ENCODE data around the gene UTP18. TPM values are rescaled to one million over a fixed set of nuclear protein-coding genes. Genes with fewer than 3 reads are reported as not detected.

Gene UTP18
- total and polyA plus RNA-seq, 9 of the 15 experiments (the other 6 are each of a cell fraction or from before 2014, with no cell fraction given): 31.1 to 99.2 (median 66.7) TPM

DNA sequence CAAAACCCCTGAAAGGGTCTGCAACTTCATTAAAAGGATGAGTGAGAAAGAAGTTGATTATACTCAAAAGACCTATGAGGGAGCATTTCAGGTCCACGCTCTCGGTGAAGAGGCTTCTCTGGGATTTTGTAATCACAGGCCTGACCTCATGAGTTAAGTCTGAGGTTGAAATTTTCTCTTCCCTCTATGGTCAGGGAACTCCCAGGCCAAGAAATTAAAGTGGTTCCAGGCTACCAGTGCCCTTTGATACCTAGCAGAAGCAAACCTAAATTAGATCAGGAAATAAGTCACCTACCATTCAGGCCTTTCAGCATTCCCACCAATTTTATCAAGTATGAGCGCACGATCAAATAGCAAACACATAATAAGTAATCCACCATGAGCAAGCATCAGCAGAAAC lies 28.3 kb upstream of the UTP18 start (continued):
- TF ChIP-seq, protein P1, sequence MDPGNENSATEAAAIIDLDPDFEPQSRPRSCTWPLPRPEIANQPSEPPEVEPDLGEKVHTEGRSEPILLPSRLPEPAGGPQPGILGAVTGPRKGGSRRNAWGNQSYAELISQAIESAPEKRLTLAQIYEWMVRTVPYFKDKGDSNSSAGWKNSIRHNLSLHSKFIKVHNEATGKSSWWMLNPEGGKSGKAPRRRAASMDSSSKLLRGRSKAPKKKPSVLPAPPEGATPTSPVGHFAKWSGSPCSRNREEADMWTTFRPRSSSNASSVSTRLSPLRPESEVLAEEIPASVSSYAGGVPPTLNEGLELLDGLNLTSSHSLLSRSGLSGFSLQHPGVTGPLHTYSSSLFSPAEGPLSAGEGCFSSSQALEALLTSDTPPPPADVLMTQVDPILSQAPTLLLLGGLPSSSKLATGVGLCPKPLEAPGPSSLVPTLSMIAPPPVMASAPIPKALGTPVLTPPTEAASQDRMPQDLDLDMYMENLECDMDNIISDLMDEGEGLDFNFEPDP (CRISPR knock-in tag; IDR thresholded peaks at IDR 0.05): no peak
- TF ChIP-seq E2F8 (IDR thresholded peaks at IDR 0.05; ENCODE audit: low read depth, partially characterized antibody) (no peak), ZNF146 (CRISPR knock-in tag; IDR thresholded peaks at IDR 0.05; ENCODE audit: unreplicated experiment) (no peak), TAF15 (IDR thresholded peaks at IDR 0.05; ENCODE audit: low read depth, low read length) (no peak)
- TF ChIP-seq, protein P2, sequence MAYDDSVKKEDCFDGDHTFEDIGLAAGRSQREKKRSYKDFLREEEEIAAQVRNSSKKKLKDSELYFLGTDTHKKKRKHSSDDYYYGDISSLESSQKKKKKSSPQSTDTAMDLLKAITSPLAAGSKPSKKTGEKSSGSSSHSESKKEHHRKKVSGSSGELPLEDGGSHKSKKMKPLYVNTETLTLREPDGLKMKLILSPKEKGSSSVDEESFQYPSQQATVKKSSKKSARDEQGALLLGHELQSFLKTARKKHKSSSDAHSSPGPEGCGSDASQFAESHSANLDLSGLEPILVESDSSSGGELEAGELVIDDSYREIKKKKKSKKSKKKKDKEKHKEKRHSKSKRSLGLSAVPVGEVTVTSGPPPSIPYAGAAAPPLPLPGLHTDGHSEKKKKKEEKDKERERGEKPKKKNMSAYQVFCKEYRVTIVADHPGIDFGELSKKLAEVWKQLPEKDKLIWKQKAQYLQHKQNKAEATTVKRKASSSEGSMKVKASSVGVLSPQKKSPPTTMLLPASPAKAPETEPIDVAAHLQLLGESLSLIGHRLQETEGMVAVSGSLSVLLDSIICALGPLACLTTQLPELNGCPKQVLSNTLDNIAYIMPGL (CRISPR knock-in tag; IDR thresholded peaks at IDR 0.05): no peak
